IMR-90 (cell line): ENCODE results near the gene SYNPO.

Source experiments
- ELK1 ChIP-seq: fragments of 150-350 bp; IDR thresholded peaks from 2 replicates; pipeline ENCODE4 v1.6.1; 2016; ENCODE audit warnings: low read depth, mild to moderate bottlenecking, low read length, moderate library complexity, borderline replicate concordance
- MAFK ChIP-seq: IDR thresholded peaks from 2 replicates; pipeline ENCODE4 v1.6.1; 2012; ENCODE audit warnings: low read depth, low read length, improper control_type of control experiment
- POLR2A ChIP-seq: IDR thresholded peaks from 2 replicates; pipeline ENCODE4 v1.6.1; 2012; ENCODE audit warnings: mild to moderate bottlenecking, low read depth, low read length
- RAD21 ChIP-seq: IDR thresholded peaks from 2 replicates; pipeline ENCODE4 v1.6.1; 2012; ENCODE audit warnings: low read length, improper control_type of control experiment
- RCOR1 ChIP-seq: IDR thresholded peaks from 2 replicates; pipeline ENCODE4 v1.6.1; 2012; ENCODE audit warnings: mild to moderate bottlenecking, low read length, improper control_type of control experiment; ENCODE audit not compliant: insufficient replicate concordance
- TF ChIP-seq, protein P1 (sequence below): fragments of 150-350 bp; IDR thresholded peaks from 2 replicates; pipeline ENCODE4 v1.6.1; 2017; ENCODE audit warnings: mild to moderate bottlenecking, antibody characterized with exemption, low read length, low read depth
- TF ChIP-seq, protein P2 (sequence below): conservative IDR thresholded peaks from 2 replicates; pipeline ENCODE4 v1.5.1; 2012; ENCODE audit warnings: mild to moderate bottlenecking, low read depth, low read length, improper control_type of control experiment

GRCh38 chr5:150598821-150599273, 41.6 kb upstream of the SYNPO start:
- TF ChIP-seq, protein P1, sequence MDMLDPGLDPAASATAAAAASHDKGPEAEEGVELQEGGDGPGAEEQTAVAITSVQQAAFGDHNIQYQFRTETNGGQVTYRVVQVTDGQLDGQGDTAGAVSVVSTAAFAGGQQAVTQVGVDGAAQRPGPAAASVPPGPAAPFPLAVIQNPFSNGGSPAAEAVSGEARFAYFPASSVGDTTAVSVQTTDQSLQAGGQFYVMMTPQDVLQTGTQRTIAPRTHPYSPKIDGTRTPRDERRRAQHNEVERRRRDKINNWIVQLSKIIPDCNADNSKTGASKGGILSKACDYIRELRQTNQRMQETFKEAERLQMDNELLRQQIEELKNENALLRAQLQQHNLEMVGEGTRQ: no peak
- TF ChIP-seq POLR2A (no peak), RCOR1 (no peak), ELK1 (no peak), RAD21 (no peak), MAFK (no peak)
- TF ChIP-seq, protein P2, sequence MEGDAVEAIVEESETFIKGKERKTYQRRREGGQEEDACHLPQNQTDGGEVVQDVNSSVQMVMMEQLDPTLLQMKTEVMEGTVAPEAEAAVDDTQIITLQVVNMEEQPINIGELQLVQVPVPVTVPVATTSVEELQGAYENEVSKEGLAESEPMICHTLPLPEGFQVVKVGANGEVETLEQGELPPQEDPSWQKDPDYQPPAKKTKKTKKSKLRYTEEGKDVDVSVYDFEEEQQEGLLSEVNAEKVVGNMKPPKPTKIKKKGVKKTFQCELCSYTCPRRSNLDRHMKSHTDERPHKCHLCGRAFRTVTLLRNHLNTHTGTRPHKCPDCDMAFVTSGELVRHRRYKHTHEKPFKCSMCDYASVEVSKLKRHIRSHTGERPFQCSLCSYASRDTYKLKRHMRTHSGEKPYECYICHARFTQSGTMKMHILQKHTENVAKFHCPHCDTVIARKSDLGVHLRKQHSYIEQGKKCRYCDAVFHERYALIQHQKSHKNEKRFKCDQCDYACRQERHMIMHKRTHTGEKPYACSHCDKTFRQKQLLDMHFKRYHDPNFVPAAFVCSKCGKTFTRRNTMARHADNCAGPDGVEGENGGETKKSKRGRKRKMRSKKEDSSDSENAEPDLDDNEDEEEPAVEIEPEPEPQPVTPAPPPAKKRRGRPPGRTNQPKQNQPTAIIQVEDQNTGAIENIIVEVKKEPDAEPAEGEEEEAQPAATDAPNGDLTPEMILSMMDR: no peak
